GM12874 (cell line): ENCODE measurements around the gene PPP4R2.

Experiments
- TF ChIP-seq, protein P1 (sequence below): IDR thresholded peaks from 2 replicates; pipeline ENCODE4 v1.5.1; 2011; ENCODE audit warnings: low read depth, mild to moderate bottlenecking, control low read depth, low read length, moderate library complexity; ENCODE audit not compliant: insufficient read depth

Gene PPP4R2

DNA sequence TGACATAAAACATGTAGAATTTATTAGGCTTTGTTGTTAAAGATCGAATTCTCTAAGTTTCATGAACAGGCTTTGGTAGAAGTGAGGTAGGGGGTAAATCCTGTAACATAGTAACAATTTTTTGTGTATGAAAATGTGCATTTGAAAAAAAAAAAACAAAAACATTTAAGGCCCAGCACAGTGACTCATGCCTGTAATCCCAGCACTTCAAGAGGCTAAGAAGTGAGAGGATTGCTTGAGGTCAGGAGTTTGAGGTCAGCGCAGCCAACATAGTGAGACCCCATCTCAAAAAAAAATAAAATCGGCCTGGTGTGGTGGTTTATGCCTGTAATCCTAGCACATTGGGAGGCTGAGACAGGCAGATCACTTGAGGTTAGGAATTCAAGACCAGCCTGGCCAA is 26.8 kb upstream of the PPP4R2 start:
- TF ChIP-seq, protein P1, sequence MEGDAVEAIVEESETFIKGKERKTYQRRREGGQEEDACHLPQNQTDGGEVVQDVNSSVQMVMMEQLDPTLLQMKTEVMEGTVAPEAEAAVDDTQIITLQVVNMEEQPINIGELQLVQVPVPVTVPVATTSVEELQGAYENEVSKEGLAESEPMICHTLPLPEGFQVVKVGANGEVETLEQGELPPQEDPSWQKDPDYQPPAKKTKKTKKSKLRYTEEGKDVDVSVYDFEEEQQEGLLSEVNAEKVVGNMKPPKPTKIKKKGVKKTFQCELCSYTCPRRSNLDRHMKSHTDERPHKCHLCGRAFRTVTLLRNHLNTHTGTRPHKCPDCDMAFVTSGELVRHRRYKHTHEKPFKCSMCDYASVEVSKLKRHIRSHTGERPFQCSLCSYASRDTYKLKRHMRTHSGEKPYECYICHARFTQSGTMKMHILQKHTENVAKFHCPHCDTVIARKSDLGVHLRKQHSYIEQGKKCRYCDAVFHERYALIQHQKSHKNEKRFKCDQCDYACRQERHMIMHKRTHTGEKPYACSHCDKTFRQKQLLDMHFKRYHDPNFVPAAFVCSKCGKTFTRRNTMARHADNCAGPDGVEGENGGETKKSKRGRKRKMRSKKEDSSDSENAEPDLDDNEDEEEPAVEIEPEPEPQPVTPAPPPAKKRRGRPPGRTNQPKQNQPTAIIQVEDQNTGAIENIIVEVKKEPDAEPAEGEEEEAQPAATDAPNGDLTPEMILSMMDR: no peak

DNA sequence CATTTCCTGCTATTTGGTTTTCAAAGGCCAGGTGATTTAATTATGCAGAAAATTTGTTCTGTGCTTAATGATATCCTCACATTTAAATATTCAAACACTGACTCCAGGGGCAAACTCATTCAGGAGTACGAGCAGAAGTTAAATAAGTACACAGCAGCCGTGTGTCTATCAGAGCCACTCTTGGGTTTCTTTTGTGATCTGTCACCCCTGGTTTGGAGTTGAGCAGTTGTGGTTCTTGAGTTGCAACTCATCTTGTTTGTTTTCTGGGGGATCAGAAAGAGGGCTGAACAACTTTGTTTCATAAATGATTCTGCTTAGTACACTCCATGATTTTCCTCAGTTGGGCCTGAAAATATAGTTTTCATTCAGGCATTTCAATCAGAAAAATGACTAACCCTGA is 25.7 kb upstream of the PPP4R2 start:
- TF ChIP-seq, protein P1: no peak

DNA sequence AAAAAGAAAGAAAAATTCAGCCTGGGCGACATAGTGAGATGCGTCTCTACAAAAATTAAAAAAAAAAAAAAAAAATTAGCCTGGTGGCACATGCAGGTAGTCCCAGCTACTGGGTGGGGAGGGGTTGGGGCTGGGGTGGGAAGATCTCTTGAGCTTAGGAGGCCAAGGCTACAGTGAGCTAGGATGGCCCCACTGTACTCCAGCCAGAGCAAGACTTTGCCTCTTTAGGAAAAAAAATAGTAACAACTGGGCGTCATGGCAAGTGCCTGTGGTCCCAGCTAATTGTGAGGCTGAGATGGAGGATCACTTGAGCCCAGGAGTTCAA is 23.9 kb upstream of the PPP4R2 start:
- TF ChIP-seq, protein P1: no peak

DNA sequence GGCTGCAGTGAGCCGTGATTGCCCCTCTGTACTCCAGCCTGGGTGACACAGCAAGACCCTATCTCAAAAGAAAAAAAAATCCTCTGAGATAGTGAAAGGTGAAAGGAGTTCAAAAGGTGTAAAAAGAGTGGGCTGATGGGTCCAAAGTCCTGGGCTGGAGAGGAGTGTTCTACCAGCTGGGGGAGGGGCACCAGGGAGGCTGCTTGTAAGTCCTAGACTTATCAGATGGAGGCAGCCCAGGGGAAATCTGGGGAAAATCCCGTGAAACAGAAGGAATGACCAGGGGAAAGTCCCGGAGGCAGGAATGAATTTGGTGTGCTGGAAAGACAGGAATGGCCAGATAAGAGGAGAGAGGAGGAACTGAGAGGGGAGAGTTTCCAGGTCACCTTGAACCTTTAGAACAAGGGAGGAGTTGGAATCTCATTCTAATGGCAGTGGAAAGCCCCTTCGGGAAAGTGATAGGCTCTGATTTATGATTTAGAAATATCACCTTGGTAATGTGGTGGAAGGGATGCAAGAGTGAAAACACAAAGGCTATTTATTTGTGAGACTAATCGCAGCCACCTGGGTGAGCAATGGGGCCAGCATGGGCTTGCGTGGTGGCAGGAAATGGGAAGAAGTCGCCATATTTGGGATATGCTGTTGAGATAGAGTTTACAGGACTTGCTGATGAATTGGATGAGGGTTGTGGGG is 23.4 kb upstream of the PPP4R2 start:
- TF ChIP-seq, protein P1: no peak

DNA sequence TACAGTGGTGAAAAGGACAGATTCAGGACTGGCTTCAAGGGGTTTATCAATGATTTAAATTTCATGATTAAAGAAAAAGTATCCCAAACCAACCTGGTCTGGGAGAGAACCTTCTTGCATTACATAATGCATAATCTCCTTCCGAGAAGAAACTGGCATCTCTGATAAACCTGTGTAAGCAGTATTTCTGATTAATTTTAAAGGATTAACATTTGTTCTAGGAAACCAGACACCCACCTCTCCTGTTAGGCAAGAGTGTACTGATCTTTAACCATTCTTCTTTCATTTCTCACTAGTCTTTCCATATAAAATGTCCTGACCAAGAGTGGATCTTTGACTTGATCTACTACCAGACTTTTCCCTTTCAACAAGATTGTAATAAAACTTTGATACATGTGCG is 22.8 kb upstream of the PPP4R2 start:
- TF ChIP-seq, protein P1: no peak

DNA sequence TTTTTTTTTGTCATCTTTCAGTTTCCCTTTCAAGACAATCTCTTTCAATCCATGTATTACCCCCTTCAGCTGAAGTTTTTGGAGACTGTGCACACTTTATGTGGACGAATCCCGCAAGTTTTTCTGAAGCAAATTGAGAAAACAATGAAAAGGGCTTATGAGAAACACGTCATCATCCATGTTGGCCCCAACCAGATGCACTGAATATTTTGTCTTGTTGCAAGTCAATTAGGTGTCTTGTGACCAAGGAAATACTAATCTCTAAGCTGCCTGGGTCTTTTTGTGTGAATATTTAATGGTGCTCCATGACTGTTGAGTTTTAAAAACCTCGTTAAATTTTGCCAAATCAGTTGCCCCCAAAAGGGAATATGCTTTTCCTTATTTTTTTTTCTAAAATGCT is 21.7 kb upstream of the PPP4R2 start:
- TF ChIP-seq, protein P1: no peak

DNA sequence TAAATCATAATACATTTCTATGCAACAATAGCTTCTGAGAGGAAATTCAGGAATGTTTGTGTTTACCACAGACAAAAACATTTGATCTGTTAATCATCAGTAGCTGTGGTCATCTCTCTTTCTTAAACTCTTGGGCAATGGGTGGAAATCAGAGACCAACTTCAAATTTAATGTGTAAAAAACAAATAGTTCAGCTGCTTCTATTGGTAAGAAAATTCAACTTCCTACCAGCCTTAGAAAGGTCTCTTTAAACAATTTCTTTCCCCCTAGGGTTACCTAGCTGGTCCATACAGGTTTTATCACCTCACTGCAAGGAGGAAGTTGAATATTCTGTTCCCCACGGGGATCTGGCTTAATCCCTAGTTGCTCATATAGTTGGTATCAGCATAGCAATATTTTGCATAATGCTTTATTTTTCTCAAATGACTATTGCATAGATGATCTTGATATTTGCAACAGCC is 20.3 kb upstream of the PPP4R2 start:
- TF ChIP-seq, protein P1: no peak
